GM18858 (cell line): ENCODE results near the gene FAXC.
"Not testable (repeated sequence)": the region's sequence is repeated elsewhere in the genome, so short reads cannot be mapped to it uniquely, and the experiment has no call there.

ENCODE experiments used
- ATAC-seq: cut with Tn5 transposase; IDR thresholded peaks from one replicate; pipeline ENCODE4 v1.9.1; 2021; ENCODE audit not compliant: unreplicated experiment

Gene FAXC

DNA sequence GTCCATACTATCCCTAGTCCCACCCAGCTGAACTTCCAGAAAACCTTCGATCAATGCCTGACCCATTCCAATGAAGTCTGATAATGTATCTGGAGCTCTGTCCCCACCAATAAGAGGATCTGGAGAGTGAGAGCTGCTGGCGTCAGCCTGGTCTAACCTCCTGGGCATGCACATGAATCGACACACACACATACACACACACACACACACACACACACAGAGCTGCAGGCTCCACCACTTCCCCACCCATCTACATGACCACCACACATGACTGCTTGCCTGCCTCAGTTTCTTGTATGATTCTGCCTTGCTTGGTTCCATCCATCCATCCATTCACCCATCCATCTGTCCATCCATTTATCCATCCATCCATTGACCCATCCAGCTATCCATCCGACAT is 60.8 kb downstream of the FAXC start:
- no peak for ATAC-seq

GRCh38 chr6:99287523-99287922 is 62.0 kb downstream of the FAXC start:
- ATAC-seq, result no peak

DNA sequence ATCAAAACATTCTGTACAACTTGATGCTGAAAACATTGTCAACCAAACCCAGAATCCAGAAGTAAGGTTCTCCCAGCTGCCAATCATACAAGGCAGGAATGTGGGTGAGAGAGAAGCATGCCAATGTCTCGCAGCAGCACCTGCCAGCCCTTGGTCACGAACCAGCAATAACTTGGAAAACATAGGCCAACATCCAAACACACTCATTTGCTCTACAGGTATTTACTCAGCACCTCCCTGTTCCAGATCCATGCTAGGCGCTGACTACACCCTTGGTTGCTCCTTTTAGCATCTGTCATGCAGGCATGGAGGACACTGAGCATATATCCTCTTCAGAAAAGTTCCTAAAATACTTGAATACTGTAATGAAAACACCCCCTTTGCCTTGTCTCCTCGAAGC is 63.6 kb downstream of the FAXC start:
- ATAC-seq, result no peak

DNA sequence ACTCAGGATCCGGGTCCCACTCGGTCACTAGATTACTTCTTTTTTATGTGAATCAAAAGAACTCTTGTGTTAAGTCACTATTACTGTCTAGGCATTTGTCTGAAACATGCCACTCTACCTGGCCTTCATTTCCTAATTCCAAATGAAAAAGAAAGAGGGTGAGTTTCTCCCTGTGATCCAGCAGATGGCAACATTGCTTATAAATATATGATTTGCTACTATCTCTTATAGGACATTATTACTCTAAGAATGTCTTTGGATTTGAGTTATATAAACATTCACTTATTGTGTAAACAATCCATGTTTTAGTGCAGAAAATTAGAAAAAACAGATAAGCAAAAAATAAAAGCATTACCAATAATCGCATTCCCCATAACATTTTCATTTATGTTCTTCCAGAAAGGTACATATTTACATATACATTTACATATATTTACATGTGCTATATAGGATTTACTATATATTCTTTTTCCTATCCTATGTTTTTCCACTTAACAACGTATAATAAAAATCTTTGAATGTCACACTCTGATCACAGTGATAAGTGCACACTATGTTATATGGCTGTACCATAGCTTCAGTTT is 66.9 kb downstream of the FAXC start:
- ATAC-seq, result no peak

DNA sequence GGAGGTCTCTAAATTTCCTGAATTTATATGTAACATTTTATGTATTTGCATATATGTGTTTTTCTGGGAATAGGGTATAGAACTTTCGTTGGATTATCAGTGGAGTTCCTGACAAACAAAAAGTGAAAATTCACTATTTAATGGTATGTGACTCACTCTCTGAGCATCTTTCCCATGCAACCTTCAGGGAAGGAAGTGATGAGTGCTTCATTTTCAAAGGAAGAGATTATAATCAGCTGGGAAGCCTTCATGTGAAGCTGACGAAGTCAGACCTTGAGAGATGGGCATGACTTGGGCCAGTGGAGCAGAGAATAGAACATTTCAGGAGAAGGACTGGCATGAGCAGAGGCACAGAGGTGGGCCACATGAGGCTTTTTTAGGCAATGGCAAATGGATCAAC is 72.7 kb downstream of the FAXC start:
- ATAC-seq, result no peak

DNA sequence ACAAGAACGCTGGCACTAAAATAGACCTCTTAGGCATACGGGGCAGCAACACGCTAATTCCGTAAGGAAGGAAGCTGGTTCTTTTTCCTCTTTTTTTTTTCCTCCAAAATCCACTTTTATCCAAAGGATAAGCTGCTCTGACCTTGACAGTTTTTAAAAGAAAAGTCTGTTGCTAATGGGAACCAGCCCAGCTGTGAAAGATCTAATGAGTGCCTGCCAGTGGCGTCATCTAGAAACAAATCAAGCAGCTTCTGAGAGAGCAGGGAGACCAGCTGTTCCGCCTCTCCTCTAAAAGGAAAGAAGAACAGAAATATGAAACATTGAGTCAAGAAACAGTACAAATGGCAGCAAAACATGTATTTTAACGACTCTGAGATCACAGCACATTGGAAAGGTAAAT is 78.6 kb downstream of the FAXC start:
- ATAC-seq, result no peak

GRCh38 chr6:99270030-99270429 is 79.4 kb downstream of the FAXC start:
- ATAC-seq, result no peak

DNA sequence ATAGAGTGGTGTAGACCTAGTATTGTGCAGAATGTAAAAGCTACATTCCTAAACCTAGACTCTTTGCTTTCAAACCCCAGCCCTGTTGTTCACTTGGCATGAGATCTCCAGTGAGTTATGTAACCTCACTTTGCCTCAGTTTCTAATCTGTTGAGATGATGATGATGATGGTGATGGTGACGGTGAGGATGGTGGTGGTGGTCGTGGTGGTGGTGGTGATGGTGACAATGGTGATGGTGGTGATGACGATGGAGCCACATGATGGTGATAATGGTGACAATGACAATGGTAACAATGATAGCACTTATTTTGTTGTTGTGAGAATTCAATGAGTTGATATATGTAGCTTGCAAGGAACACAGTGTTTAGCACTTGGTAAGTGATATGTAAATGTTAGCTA is 80.3 kb downstream of the FAXC start:
- no peak for ATAC-seq

GRCh38 chr6:99266996-99267395 is 82.5 kb downstream of the FAXC start:
- ATAC-seq, result not testable (repeated sequence)

DNA sequence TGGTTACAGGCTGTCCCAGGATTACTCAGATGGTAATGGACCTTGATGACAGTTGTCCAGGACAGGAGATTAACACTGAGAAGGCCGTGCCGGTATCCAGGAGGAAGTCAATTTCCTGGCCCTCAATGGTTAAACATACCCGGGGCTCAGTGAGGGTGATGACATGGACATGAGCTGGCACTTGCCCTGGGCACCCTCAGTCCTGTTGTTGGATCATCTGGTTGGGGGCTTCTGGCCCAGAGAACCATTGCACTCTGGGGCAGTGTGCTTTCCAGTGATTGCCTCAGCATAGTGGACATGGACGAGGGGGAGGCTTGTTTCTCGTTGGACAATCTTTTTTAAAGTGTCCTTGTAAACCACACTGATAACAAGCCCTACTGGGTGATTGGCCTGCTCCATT is 84.0 kb downstream of the FAXC start:
- not testable (repeated sequence) for ATAC-seq

DNA sequence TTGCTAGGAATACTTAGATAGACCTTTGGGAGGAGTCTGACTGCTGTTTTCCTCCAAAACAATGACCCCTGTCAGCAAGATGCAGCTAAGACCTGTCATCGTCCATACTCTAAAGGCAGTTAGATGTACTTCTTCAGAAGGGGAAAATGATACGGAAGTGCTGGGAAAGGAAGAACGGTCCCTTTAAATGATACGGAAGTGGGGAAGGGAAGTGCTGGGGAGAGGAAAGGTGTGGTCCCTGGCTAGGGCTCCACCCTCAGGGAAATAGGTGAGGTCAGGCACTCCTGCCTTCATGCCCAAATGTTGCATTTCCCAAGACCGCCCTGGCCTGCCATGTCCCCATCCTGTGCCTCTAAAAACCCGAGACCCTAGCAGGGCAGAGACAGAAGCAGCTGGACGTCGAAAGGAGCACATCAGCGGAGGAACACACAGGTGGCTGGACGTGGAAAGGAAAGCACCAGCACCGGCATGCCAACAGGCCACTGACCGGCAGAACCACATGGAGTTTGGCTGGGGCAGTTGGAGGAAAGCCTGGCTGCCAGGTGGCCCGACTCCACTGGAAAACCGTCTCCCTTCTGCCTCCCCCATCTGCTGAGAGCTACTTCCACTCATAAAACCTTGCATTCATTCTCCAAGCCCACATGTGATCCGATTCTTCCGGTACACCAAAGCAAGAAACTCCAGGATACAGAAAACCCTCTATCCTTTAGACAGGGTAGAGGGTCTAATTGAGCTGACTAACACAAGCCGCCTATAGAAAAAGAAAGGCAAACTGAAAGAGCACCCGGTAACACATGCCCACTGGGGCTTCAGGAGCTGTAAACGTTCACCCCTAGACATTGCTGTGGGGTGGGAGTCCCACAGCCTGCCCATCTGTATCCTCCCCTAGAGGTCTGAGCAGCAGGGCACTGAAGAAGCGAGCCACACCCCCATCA is 94.6 kb downstream of the FAXC start:
- no peak for ATAC-seq

DNA sequence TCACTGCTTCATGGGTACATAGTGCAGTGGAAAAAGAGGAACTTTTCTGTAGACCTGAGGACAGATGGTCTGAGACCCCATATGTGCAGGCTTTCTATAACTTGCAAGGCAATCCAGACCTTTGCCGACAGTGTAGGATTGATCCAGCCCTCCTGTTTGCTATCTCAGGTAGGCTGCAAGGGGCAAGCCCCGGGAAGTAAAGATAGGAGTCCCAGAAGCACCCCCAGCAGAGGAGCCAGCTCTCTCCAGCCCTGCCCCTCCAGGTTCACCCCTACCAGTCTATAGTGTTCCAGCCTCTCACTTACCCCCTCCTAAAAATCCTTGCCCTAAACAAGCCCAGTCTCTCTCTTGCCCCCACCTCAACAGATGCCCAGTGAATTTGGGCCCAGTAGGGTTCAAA is 96.2 kb downstream of the FAXC start:
- no peak for ATAC-seq

GRCh38 chr6:99252421-99252820 is 97.1 kb downstream of the FAXC start:
- ATAC-seq, result no peak

DNA sequence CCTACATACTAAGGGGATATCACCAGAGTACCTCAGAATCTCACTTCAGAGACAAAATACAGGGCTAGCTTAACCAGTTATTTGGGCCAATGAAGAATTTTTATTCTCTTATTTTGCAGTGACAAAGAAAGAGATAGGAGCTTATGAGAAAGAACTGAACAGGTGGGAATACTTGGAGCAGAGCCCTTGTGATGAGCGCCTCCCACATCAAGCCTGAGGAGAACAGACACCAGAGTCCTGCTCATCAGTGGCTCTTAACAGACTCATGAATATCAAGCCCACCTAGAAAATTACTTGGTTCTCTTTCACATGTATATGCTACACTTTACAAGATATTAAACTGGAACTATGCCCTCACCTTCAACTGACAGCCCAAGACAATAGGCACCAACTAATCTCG is 99.0 kb downstream of the FAXC start:
- ATAC-seq, result no peak

GRCh38 chr6:99246602-99247001 is 102.9 kb downstream of the FAXC start:
- ATAC-seq, result no peak

DNA sequence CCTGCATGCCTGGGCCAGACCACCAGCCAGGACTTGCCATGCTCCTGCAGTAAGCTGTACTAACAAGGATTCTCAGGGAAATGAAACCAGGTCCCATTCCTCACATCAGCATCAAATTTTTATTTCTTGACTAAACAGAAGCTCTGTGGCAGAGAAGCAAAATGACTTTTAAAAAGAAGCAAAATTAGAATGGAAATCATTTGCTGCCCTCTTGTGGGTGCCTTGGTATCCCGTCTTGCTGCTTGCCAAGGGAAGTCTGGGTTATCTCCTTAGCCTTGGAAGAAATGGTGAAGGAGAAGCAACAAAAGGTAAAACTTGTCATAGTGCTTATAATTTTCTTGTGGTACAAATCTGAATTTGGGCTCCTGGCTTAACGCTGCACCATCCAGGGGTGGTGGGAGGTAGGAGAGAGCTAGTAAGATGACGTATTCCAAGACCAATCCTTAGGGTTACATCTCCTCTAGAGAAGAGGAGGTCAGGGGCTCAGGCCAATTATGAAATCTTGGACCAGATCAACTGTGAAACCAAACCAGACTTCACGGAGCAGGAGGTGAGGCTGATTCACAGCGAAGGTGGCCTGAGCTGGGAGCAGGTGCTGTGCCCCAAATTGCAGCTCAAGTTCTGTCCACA is 107.5 kb downstream of the FAXC start:
- no peak for ATAC-seq

DNA sequence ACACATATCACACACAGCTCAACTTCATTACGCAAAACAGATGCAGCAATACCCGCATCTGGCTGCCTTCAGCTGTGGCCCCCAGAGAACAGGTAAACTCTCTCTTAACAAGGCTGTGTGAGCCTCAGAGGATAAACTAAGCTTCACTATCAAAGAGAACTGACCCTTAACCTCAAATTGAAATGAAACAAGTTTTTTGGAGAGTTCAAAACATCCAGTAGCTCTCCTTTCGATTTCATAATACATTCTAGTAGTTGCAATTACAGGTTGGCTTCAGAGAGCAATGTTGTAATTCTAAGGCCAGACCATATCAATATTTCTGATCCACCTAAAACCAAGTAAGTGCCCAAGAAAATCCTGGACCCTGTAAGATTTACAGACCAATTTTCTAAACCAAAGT is 113.5 kb downstream of the FAXC start:
- ATAC-seq, result no peak

DNA sequence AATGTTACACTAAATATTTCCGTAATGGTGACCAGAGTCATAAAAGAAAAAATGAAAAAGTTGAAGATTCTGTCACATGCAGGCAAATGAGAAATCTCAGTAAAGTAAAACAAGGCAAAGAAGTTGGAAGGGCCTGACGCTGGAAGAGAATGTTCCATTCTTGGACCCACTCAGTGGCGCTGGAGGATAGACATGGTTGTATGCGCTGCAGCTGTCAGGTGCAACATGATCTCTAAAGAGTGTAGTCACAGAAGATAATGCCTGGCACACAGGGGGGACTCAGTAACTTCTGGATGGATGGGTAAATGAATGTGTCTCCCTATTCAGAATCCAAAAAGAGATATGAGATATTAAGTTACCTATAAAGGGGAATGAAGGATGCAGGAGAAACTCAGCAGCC is 116.3 kb downstream of the FAXC start:
- ATAC-seq, result no peak

DNA sequence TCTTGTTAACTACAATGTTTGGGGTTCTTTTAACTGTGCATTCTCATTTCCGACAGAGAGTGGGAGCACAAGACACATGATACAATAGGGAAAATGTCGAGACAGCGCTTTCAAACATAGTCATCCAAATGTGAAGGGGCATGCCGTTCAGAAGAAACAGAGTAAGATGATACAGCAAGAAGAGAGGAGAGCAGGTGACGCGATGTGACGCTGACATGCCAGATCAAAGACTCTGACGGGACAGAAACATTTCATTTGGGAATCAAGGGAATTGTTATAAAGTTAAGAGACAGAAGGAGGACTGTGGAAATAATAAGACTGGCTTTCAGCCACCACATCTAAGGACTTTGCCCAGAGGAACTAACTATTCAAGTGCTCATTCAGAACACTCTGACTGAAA is 117.4 kb downstream of the FAXC start:
- ATAC-seq, result no peak

DNA sequence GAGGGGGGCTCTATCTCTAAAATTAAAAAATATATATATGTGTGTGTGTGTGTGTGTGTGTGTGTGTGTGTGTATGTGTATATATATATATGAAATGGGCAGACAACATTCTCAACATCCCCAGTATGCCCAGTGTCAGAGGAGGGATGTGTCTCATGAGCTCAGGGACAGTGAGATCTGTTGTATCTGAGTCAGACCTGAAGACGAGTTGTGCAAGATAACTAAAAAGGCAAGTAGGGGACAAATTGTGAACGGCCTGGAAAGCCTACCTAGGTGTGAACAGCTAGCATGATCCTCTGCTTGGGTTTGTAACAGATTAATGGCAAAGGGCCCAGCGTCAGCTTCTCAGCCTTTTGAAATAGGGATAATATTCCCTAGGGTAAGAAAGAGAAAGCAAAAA is 124.3 kb downstream of the FAXC start:
- no peak for ATAC-seq
